ENCODE data around the gene ABCG1. TPM values are rescaled to one million over a fixed set of nuclear protein-coding genes. Genes with fewer than 3 reads are reported as not detected.

Gene ABCG1
- polyA plus RNA-seq, 2 of the 4 experiments (the other 2 are of a cell fraction), result 2.3 to 5.1 TPM

GRCh38 chr21:42278451-42279149 is 59.7 kb downstream of the ABCG1 start:
- CTCF ChIA-PET, result interaction anchor here (1.8 kb wide), 2 partner anchors 20 to 133 kb away, joined by 5 read pairs; no protein-coding TSS in a partner anchor
- no peak for FAIRE-seq
- no peak for ATAC-seq
- POLR2A ChIA-PET, result no interaction called here
- Histone ChIP-seq H3K27ac (no peak overlapping the region), H3K4me2 (no peak overlapping the region), H3K4me1 (no peaks in the 10 kb centered on the region), H3K4me3 (no peak overlapping the region), H3K9me3 (no peaks in the 10 kb centered on the region)
- DNase-seq (ENCODE audit: low read depth in 1 of 2, low spot score in 1 of 2), result no peak
- no peak for TF ChIP-seq HOXB5 (CRISPR knock-in tag; IDR thresholded peaks at IDR 0.05)
- TF ChIP-seq HEYL (CRISPR knock-in tag; IDR thresholded peaks at IDR 0.05), result no peak
- TF ChIP-seq RARB (CRISPR knock-in tag; IDR thresholded peaks at IDR 0.05), result no peak
- no peak for TF ChIP-seq SREBF2 (IDR thresholded peaks at IDR 0.05)
- no peak for TF ChIP-seq CHD4 (IDR thresholded peaks at IDR 0.05; ENCODE audit: borderline replicate concordance)
- no peak for TF ChIP-seq MYC (IDR thresholded peaks at IDR 0.05; ENCODE audit: borderline replicate concordance, low read length)
- no peak for TF ChIP-seq E2F6 (IDR thresholded peaks at IDR 0.05; ENCODE audit: borderline replicate concordance, low read depth)
- no peak for TF ChIP-seq ZFP36 (IDR thresholded peaks at IDR 0.05; ENCODE audit: borderline replicate concordance, partially characterized antibody)
- TF ChIP-seq FOSB (CRISPR knock-in tag; IDR thresholded peaks at IDR 0.05), result no peak
- no peak for TF ChIP-seq BHLHE40 (IDR thresholded peaks at IDR 0.05; ENCODE audit: low read depth, low read length)
- no peak for TF ChIP-seq EHMT2 (IDR thresholded peaks at IDR 0.05; ENCODE audit: low read depth)
- no peak for TF ChIP-seq ZNF302 (CRISPR knock-in tag; IDR thresholded peaks at IDR 0.05)
- TF ChIP-seq FOSL2 (IDR thresholded peaks at IDR 0.05), result no peak
- TF ChIP-seq FOSL2 (CRISPR knock-in tag; IDR thresholded peaks at IDR 0.05), result no peak
- TF ChIP-seq KDM1A (IDR thresholded peaks at IDR 0.05; ENCODE audit: low read depth), result no peak
- TF ChIP-seq CBX8 (IDR thresholded peaks at IDR 0.05), result no peak
- no peak for TF ChIP-seq ELK1 (IDR thresholded peaks at IDR 0.05; ENCODE audit: low read depth, low read length)
- TF ChIP-seq PHF8 (IDR thresholded peaks at IDR 0.05; ENCODE audit: borderline replicate concordance, low read depth), result no peak
- TF ChIP-seq JUNB (IDR thresholded peaks at IDR 0.05), result no peak
- TF ChIP-seq REST (IDR thresholded peaks at IDR 0.05), result no peak
- no peak for TF ChIP-seq MAFK (IDR thresholded peaks at IDR 0.05; ENCODE audit: partially characterized antibody)
- 81% methylated on average over 13 of the region's 19 CpGs for WGBS (ENCODE audit: missing lambda C conversion rate)

GRCh38 chr21:42279341-42279871 is 60.5 kb downstream of the ABCG1 start:
- Histone ChIP-seq H3K4me1 (no peaks in the 10 kb centered on the region), H3K4me2 (no peak overlapping the region), H3K4me3 (no peak overlapping the region), H3K27ac (no peak overlapping the region), H3K9me3 (no peaks in the 10 kb centered on the region)
- ChIA-PET CTCF (interaction anchor here (1.0 to 1.8 kb wide), 4 partner anchors 8 to 170 kb away, joined by 3 to 5 read pairs (median 4); no protein-coding TSS in a partner anchor), POLR2A (no interaction called here)
- FAIRE-seq, result no peak
- WGBS (ENCODE audit: missing lambda C conversion rate), result 82% methylated on average over 11 of the region's 20 CpGs
- no peak for ATAC-seq
- no peak for DNase-seq (ENCODE audit: low read depth in 1 of 2, low spot score in 1 of 2)
- TF ChIP-seq FOSB (CRISPR knock-in tag; IDR thresholded peaks at IDR 0.05), result no peak
- TF ChIP-seq CHD4 (IDR thresholded peaks at IDR 0.05; ENCODE audit: borderline replicate concordance), result no peak
- TF ChIP-seq ELK1 (IDR thresholded peaks at IDR 0.05; ENCODE audit: low read depth, low read length), result no peak
- no peak for TF ChIP-seq RARB (CRISPR knock-in tag; IDR thresholded peaks at IDR 0.05)
- TF ChIP-seq HOXA7 (CRISPR knock-in tag; IDR thresholded peaks at IDR 0.05), result no peak
- TF ChIP-seq SMC3 (IDR thresholded peaks at IDR 0.05), result no peak
- TF ChIP-seq JUN (IDR thresholded peaks at IDR 0.05), result no peak
- TF ChIP-seq REST (IDR thresholded peaks at IDR 0.05), result no peak
- TF ChIP-seq PBX3 (IDR thresholded peaks at IDR 0.05), result no peak
